GM19324 (cell line): ENCODE data around the gene SLC11A2.
A peak's percentile ranks its signal among the peaks of the same experiment; 100 is the strongest.

Experiments used
- ATAC-seq: cut with Tn5 transposase; IDR thresholded peaks from one replicate; pipeline ENCODE4 v1.9.1; 2021; ENCODE audit warnings: mild to moderate bottlenecking, moderate library complexity; ENCODE audit not compliant: unreplicated experiment, low FRiP score

Gene SLC11A2

DNA sequence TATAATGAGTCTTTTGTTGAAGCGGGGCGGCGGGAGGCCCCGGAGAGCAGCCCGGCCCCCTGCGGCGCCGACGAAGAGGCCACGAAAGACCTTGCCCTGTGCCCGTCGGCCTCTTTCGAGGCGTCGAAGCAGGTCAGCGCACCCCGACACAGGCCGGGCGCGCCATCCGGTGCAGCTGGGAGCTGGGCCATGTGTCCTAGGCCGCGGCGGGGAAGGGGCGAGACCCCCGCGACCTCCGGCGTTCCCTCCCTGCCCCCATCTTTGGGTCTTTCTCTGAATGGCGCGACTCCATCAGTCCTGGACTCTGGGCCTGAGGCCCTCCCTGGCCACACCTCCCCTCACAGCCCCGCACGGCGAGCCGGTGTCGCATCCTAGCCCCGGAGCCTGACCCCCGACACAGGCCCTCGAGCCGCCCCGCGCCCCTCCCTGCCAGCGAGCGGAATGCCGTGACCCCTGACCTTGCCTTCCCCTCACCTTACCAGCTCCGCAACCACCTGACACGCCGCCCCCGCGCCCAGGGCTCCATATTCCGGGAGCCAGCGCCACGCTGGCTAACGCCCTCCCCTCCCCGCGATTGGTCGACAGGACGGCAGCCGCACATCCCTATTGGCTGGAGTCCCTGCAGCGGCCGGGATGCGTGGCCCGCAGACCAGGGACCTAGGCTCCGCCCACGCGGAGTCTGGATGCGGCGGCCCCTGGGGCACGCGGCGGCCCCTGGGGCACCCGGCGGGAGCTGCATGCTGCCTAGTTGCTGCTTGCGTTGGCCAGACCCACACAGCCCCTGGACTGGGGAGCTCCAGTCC, at the start of gene SLC11A2:
Gene SLC11A2 (minus strand): TSS at position 549 of the 803 bp plus-strand sequence. CDS start 15,656 bp downstream, outside the sequence.
- peak; percentile 90 for ATAC-seq

DNA sequence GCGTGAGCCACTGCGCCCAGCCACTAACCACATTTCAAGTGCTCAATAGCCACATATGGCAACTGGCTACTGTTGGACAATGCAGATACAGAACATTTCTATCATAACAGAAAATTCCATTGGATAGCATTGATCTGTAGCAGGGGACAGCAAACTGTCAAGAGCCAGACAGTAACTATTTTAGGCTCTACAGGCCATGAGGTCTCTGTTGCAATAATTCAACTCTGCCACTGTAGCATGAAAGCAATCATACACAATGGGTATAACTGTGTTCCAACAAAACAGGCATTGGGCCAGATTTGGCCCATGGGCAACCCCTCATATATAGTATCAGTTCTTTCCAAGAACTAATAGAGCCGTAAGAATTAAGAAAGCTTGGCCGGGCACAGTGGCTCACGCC, 49.2 kb upstream of the SLC11A2 start:
- no peak for ATAC-seq

DNA sequence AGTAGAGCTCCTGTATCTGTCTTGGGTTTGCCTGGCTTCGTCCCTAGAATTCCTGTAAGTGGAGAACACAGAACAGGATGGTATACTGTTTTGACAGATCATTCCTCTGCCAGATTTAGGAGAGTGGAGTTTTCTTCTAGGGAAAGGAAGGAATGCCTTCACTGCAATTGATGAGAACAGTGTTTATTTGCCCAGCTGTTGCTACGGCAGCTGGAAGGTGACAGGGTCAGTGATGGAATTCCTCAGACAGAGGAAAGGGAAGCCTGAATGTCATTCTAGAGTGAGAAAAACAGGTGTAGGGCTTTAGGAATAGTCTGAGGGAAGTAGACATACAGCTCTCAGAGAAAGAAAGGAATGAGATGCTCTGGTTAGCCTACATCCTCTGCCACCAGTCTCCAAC, 45.5 kb upstream of the SLC11A2 start:
- no peak for ATAC-seq

DNA sequence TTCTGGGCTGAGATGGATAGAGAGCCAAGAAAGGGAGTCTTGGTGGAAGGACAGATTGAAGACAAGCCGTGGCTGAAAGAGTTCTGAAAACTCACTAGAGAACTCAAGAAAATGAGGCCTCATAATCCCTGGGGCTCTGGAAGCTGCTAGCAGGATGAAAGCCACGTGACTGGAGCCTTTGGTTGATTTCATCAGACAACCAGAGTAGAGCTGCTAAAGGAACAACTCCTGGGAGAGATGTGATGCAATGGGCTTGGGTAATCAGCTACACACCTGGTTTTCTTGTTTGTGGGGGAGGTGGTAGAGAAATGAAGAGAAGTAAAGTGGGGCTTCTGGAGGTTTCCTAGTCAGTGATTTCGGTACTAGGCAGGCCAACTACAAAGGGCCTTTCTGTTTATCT, 43.8 kb upstream of the SLC11A2 start:
- no peak for ATAC-seq

DNA sequence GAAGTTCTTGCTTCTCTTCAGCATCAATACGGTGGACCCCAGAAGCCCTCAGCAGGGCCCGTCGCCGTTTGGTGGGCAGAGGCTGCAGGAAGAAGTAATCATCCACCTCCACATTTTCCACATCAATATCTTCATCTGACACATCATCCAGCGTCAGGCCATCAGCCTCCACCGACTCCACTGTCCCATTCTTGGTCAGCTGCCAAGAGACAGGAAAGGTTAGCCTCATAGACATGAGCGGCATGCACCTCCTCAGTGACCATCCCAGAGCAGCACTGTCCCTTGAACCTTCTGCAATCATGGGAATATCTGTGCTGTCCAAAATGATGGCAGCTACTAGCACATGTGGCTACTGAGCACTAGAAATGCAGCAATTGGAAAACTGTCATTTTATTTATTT, 41.6 kb upstream of the SLC11A2 start:
- no peak for ATAC-seq

DNA sequence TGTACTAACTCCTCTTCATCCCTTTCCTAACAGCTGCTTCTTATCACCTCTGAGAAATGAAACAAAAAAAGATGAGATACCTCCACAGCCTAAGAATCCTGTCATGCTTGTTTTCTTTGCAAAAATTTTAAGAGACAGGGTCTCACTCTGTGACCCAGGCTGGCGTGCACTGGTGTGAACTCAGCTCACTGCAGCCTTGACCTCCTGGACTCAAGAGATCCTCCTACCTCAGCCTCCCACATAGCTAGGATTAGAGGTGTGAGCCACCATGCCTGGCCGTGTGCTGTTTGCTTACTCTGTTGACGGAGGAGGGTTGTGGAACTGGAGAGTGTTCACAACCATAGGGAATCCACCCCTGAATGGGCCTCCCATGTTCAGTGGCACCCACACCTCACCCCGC, 41.0 kb upstream of the SLC11A2 start:
- no peak for ATAC-seq

DNA sequence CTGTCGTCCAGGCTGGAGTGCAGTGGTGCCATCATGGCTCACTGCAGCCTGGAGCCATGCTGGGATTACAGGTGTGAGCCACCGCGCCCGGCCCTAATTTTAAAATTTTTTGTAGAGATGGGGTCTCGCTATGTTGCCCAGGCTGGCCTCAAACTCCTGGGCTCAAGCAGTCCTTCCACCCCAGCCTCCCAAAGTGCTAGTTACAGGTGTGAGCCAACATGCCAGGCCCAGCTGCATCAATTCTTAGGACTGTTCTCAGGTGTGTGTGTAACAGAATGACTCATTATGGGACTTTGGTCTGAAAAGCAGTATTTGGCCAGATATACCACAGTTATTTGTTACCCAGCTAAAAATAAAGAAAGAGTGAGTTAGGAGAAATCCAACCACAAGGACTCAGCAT, 39.3 kb upstream of the SLC11A2 start:
- ATAC-seq, result no peak

DNA sequence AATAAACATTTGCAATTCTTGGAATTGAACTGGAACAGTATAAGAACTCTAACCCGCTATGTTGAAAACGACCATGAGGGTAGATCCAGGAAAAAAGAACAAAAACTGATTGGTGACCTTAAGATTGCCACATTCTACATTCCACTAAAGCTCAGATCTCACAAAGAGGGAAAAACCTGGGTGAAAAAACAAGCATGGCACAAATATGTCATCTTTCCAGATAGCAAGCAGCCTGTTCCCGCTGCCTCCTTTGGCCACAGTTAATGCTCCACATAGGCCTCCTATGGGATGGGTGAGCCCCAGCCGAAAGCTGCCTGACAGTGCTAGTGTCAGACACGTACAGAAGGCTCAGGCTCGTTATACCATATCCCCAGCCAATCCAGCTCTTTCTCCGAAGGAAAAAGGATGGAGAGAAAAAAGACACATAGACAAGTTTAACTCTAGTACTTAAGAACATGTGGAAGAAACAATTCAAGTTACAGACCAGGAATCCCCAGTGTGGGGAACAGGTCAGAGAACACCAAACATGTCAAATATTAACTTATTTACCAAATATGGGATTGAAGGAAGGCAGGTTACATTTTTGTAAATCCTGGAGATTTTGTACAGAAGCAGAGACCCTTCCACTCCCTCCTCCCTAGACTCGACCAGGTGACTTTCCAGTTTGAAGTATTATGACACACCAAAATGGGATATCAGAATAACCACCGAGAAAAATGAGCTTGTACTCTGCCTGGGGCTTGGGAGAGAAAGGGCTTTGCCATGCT, 36.6 kb upstream of the SLC11A2 start:
- no peak for ATAC-seq

DNA sequence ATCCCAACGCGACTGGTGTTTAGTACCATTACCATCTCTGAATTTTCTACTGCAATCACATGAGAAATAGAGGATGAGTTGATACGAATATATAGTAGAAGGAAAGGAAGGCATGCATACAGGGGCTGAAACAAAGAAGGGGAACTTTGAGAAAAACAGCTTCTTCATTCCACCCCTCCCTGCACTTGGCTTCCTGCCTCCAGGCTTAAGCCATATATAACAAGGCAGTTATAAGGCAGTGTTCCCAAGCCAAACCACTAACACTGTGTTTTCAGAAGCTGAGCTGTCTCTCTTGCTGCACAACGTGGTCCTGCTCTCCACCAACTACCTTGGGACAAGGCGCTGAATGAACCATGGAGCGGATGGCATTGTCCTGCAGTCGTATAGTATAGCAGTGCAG, 32.9 kb upstream of the SLC11A2 start:
- no peak for ATAC-seq

DNA sequence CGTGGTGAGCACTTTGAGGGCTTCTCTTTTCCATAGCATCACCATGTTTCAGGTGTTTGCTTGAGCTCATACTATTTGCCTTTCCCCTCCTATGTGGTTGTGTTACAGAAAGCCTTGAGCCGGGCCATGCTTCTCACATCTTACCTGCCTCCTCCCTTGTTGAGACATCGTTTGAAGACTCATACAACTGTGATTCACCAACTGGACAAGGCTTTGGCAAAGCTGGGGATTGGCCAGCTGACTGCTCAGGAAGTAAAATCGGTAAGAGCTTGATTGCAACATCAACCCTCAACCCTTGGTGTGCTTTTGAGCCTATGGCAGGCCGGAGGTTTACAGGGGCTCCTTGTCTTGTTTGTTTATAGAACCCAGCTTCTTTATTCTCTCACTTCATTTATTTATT, 30.1 kb upstream of the SLC11A2 start:
- ATAC-seq, result no peak

DNA sequence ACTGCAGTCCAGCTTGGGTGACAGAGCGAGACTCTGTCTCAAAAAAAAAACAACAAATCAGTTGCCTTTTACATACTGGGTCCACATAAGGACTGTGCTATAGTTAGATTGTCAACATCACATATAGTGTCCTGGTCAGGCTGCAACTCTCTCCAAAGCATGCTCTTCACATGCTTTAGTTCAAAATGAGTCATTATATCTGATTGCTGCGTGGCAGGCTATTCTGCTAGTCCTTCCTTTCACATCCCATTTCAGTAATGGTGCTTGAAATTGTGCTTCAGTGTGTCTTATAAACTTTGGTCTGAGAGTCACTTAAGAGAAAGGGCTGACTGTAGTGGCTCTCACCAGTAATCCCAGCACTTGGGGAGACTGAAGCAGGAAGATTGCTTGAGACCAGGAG, 28.9 kb upstream of the SLC11A2 start:
- no peak for ATAC-seq

DNA sequence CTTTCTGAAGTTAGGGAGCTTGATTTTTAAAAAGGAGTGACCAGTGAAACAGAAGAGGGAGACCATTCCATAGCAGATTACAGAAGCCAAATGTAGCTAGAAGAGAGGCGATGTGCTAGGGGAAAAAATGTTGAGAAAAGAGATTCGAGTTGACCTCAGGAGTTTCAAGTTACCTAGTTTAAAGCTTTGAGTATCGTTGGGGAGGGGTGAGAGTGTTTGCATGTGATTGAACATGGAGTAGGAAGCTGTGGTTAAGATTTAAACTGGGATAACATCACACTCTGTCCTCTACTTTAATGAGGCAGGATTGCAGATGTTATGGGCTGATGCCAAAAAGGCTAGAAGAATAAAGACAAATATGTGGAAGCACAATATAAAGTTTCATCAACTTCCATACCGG, 25.6 kb upstream of the SLC11A2 start:
- no peak for ATAC-seq

DNA sequence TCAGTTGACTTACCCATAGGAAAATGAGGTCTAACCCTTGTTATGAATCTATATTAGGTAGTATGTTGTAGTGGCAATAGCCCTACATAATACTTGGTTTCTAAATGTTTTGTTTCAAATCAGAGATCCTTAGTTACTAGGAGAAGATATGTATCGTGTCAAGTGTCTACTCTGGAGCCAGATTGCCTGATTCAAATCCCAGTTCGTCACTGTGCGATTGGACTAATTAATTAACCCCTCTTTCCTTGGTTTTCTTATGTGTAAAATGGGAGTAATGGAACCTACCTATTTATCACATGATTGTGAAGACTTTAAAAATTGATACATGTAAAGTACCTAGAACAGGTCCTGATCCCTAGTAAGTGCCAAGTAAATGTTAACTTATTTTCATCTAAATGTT, 23.3 kb upstream of the SLC11A2 start:
- ATAC-seq, result no peak

DNA sequence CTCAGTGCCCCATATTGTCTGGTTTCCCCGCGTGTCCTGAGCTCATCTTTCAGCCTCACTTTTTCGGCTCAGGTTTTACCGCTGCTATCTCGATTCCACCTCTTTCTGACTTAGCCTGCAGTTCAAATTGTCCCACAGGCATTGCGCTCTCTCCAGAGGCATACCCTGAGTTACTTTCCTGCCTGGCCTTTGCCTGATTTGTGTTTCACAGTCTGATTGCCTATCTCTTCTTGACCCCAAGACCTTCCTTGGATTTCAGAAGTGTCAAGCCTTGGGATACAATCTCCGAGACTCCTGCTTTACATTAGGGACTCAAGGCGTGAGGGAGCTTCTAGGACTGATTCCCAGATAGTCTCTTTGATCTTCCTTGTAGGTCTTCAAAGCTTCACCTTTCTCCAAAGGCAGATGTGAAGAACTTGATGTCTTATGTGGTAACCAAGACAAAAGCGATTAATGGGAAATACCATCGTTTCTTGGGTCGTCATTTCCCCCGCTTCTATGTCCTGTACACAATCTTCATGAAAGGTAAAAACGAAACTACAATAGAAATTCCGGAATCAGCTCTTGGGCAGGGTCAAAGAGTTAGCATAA, 22.6 kb upstream of the SLC11A2 start:
- ATAC-seq, result peak; percentile 7

DNA sequence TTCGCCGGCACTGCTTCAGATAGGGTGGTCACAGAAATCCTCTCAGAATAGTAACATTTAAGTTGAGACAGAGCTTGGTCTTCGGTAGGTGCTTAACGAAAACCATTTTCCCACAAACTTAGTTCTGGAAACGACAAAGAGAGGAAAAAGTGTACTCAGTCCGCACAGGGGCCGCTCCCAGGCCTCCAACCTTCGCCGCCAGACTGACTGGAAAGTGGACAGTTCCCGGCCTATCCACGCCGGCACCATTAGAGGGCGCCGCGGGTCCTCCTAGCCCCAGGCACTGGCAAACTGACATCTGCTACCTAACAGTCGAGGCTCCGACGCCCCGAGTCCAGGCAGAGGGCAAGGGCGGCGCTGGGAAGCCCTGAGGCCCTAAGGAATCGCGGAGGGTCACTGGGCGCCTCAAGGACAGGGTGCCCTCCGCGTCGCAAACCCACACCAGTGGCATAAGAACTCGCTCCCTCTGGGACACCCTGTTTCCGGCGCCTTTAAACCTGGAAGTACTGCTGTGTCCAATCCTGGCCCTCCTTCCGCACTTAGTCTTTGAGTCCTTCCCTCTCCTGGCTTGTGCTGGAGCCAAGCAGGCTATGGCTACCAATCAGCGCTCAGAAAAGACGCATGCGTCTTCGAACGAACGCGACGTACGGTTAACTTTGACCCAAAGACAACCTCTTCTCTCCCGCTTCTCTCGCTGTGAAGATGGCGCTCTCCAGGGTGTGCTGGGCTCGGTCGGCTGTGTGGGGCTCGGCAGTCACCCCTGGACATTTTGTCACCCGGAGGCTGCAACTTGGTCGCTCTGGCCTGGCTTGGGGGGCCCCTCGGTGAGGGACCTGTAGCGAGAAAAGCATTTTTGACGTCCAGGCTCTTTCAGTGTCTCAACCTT, 21.7 kb upstream of the SLC11A2 start, which contains the start of gene LETMD1:
Gene LETMD1 (plus strand): TSS at position 673 of the 886 bp plus-strand sequence. CDS start 30 bp downstream, at position 703.
- peak; percentile 97 for ATAC-seq

DNA sequence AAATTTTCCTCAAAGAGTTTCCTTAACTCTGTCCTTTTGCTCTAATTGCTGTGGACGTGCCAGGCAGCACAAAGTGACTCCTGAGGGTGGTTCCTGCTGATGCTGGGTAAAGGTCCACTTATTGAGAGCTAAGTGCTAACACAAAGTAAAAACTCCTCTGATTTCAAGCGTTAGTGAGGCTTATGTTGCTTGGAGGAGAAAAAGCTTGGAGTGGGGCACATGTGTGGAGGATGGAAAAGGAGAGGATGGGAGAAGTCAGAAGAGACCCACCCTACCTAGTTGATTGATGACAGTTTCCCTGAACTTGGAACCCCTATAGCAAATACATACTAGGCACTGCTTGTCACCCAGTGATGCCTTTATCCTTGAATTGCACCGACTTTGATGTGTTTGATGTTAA, 10.1 kb upstream of the SLC11A2 start:
- ATAC-seq, result no peak

DNA sequence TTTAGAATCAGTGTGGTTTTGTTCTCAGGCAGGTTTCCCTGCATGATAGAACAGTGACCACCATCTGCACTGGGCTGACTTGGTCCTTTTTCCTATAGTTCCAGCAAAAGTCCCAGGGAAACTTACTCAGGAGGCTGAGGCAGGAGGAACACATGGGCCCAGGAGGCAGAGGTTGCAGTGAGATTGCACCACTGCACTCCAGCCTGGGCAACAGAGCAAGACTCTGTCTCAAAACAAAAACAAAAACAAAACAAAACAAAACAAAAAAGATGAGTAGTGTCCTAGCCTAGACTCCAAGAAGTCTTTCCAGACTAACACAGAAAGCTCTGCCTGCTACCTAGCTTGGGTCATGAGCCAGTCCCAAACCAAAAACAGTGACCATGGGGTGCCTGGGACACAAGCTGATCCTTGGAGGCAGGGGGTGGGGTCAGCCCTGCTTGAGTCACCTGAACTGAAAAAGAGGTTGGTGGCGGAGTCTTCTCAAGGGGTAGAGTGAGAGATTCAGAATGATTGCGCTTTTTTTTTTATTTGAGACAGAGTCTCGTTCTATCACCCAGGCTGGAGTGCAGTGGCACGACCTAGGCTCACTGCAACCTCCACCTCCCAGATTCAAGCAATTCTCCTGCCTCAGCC, 7.4 kb upstream of the SLC11A2 start:
- ATAC-seq, result no peak

DNA sequence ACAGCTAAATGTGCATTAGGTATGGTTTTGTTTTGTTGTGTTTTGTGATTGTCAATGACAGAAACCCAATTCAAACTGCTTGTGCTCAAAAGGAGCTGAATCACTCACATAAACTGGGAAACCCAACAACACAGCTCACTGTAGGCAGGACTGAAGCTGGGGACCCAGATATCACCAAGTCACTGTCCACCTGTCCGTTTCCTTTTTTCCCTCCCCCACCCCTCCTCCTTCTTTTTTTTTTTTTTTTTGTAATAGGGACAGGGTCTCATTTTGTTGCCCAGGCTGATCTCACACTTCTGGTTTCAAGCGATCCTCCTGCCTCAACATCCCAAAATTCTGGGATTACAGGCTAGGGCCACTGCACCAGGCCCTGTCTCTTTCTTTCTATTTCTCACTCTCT, 6.9 kb upstream of the SLC11A2 start:
- no peak for ATAC-seq

DNA sequence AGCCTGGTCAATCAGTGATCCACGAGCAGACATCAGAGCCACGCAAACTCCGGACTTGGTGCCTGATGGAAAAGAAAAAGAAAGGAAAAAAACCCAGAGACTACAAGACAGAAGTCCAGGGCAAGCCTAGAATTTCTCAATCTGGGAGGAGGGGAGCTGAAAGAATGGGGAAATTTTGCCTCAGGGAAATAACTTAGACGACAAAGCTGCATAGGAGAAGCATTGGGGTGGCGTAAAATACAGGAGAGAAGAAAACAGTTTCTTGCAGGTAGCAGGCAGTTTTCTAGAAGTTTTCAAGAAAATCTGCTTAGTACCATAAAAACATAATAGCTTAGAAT, 2.6 kb upstream of the SLC11A2 start:
- ATAC-seq, result no peak
